KMS-11 (cell line): ENCODE data around the gene PRR4.

Source experiments
- H2AFZ ChIP-seq: fragments of 200-600 bp; sonication (generic); 2 replicates; pipeline ENCODE4 v1.6.1; 2016; ENCODE audit warnings: antibody characterized with exemption, mixed run types, low read depth
- H3K27ac ChIP-seq: fragments of 200-600 bp; sonication (generic); 2 replicates; pipeline ENCODE4 v1.6.1; 2016; ENCODE audit warnings: mild to moderate bottlenecking, mixed run types
- H3K27me3 ChIP-seq: fragments of 200-600 bp; sonication (generic); 2 replicates; pipeline ENCODE4 v1.6.1; 2017; ENCODE audit warnings: mild to moderate bottlenecking, low read depth, mixed run types, moderate library complexity; ENCODE audit not compliant: insufficient read depth
- H3K36me3 ChIP-seq: fragments of 200-600 bp; sonication (generic); 2 replicates; pipeline ENCODE4 v1.6.1; 2017; ENCODE audit warnings: mild to moderate bottlenecking, mixed run types; ENCODE audit not compliant: insufficient read depth
- H3K4me1 ChIP-seq: fragments of 200-600 bp; sonication (generic); 2 replicates; pipeline ENCODE4 v1.6.1; 2016; ENCODE audit warnings: mild to moderate bottlenecking, low read depth, mixed run types; ENCODE audit not compliant: poor library complexity, severe bottlenecking
- H3K4me2 ChIP-seq: fragments of 200-600 bp; sonication (generic); 2 replicates; pipeline ENCODE4 v1.7.0; 2016; ENCODE audit warnings: mild to moderate bottlenecking, mixed run types
- H3K4me3 ChIP-seq: fragments of 200-600 bp; sonication (generic); IDR thresholded peaks from 2 replicates; pipeline ENCODE4 v1.6.1; 2017; ENCODE audit warnings: low read depth, low read length, mixed read lengths; ENCODE audit not compliant: insufficient read depth
- H3K79me2 ChIP-seq: fragments of 200-600 bp; sonication (generic); 2 replicates; pipeline ENCODE4 v1.6.1; 2016; ENCODE audit warnings: low read depth, mixed run types; ENCODE audit not compliant: insufficient read depth
- H3K9ac ChIP-seq: fragments of 200-600 bp; sonication (generic); 2 replicates; pipeline ENCODE4 v1.6.1; 2016; ENCODE audit warnings: mild to moderate bottlenecking, mixed run types
- H4K20me1 ChIP-seq: fragments of 200-600 bp; sonication (generic); 2 replicates; pipeline ENCODE4 v1.6.1; 2016; ENCODE audit warnings: mild to moderate bottlenecking, mixed run types; ENCODE audit not compliant: insufficient read depth
- TF ChIP-seq, protein P1 (sequence below): fragments of 200-600 bp; sonication (generic); conservative IDR thresholded peaks from 2 replicates; pipeline ENCODE4 v1.6.1; 2017; ENCODE audit warnings: low read depth, mild to moderate bottlenecking, antibody characterized with exemption, low read length, moderate library complexity, mixed read lengths

The PRR4 gene

DNA sequence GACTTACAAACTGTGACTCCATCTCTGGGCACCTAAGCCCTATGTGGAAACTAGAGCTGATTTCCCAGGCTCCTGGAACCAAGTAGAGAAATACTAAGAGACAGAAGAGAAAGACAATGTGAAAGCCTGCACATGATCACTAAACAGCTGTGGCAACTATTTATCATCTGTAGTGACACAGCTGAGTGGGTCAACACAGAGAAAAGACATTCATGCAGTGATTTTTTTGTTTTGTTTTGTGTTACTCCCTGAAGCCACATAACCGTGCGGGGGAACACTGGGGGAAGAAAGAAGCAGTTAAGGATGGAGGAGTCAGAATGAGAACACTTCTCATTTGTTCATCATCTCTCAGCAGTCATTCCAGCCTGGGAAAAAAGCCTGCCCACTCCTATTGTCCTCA, 1.5 kb downstream of the PRR4 start:
- Histone ChIP-seq H3K4me3 (no peak overlapping the region), H2AFZ (no peak overlapping the region), H3K4me1 (no peaks in the 10 kb centered on the region), H3K79me2 (no peaks in the 10 kb centered on the region), H3K27ac (no peak overlapping the region), H3K27me3 (no peaks in the 10 kb centered on the region), H4K20me1 (no peaks in the 10 kb centered on the region), H3K4me2 (no peak overlapping the region), H3K9ac (no peak overlapping the region), H3K36me3 (no peaks in the 10 kb centered on the region)
- TF ChIP-seq, protein P1, sequence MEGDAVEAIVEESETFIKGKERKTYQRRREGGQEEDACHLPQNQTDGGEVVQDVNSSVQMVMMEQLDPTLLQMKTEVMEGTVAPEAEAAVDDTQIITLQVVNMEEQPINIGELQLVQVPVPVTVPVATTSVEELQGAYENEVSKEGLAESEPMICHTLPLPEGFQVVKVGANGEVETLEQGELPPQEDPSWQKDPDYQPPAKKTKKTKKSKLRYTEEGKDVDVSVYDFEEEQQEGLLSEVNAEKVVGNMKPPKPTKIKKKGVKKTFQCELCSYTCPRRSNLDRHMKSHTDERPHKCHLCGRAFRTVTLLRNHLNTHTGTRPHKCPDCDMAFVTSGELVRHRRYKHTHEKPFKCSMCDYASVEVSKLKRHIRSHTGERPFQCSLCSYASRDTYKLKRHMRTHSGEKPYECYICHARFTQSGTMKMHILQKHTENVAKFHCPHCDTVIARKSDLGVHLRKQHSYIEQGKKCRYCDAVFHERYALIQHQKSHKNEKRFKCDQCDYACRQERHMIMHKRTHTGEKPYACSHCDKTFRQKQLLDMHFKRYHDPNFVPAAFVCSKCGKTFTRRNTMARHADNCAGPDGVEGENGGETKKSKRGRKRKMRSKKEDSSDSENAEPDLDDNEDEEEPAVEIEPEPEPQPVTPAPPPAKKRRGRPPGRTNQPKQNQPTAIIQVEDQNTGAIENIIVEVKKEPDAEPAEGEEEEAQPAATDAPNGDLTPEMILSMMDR: no peak

DNA sequence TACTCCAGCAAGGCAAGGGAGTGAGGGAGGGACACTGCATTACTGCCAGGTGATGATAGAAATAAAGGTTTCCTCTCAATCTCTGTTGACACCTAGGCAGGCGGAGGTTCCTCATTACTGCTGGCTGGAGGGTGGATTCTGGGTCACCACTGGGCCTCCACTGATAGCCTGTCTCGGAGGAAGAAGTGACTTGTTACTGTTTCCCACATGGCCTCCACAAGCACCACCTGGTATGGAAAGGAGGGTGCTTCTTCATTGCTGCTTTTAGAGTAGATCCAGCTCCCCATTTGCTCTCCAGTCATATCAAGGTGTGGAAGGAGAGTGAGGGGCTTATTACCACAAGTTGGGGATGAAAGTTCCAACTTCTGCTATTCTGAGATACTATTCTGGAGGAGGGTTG, 6.4 kb downstream of the PRR4 start:
- no peak overlapping the region for H3K27ac ChIP-seq
- H3K36me3 ChIP-seq: no peaks in the 10 kb centered on the region
- H4K20me1 ChIP-seq: no peaks in the 10 kb centered on the region
- H3K9ac ChIP-seq: no peak overlapping the region
- no peak overlapping the region for H3K4me3 ChIP-seq
- no peak overlapping the region for H2AFZ ChIP-seq
- H3K27me3 ChIP-seq: no peaks in the 10 kb centered on the region
- H3K4me2 ChIP-seq: no peak overlapping the region
- no peaks in the 10 kb centered on the region for H3K79me2 ChIP-seq
- H3K4me1 ChIP-seq: no peaks in the 10 kb centered on the region
- TF ChIP-seq, protein P1: no peak

DNA sequence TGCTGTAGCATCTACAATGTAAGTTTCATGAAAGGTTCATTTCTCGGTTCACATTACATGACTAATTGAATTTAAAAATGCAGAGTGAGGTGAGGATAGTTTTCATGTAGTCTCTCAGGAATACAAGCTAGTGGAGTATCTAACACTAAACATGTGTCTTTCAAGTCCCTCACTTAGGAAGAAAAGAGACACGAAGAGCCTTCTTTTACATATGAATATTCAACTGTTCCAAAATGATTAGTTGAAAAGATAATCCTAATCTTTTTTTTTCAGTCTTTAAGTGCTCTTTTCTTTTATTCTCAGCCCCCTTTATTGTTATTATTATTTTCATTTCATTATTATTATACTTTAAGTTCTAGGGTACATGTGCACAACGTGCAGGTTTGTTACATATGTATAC, 10.8 kb downstream of the PRR4 start:
- H3K36me3 ChIP-seq: no peaks in the 10 kb centered on the region

DNA sequence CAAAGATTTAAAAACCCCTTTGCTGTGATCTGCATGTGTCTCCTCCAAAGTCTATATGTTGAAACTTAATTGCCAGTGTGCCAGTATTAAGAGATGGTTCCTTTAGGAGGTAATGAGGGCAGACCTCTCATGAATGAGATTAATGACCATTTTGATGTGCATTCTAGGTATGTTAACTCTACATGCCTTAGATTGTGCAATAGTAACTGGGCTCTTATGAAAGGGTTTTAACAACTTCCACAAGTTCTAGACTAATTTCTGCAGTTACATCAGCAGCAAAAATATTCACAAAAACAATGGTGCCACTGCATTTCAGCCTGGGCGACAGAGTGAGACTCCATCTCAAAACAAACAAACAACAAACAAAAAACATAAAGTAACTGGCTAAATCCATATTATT, 19.3 kb downstream of the PRR4 start:
- Histone ChIP-seq H2AFZ (no peak overlapping the region), H4K20me1 (no peaks in the 10 kb centered on the region), H3K27me3 (no peaks in the 10 kb centered on the region), H3K4me3 (no peak overlapping the region), H3K9ac (no peak overlapping the region), H3K27ac (no peak overlapping the region), H3K36me3 (no peaks in the 10 kb centered on the region), H3K4me1 (no peaks in the 10 kb centered on the region), H3K4me2 (no peak overlapping the region), H3K79me2 (no peaks in the 10 kb centered on the region)
- TF ChIP-seq, protein P1: no peak

More for the DNA sequence above, 10.8 kb downstream of the PRR4 start:
- no peak overlapping the region for H3K27ac ChIP-seq
- no peaks in the 10 kb centered on the region for H3K79me2 ChIP-seq
- H3K27me3 ChIP-seq: no peaks in the 10 kb centered on the region
- H2AFZ ChIP-seq: no peak overlapping the region
- no peaks in the 10 kb centered on the region for H3K4me1 ChIP-seq
- no peak overlapping the region for H3K4me3 ChIP-seq
- H3K9ac ChIP-seq: no peak overlapping the region
- no peaks in the 10 kb centered on the region for H4K20me1 ChIP-seq
- TF ChIP-seq, protein P1: no peak
- no peak overlapping the region for H3K4me2 ChIP-seq
